NCI-H1048 (cell line): ENCODE results near the gene PPP1R37.

Experiments used
- DNase-seq: peaks from one replicate; lab custom pipeline; 2025; lab: John Stamatoyannopoulos, UW

Gene PPP1R37

GRCh38 chr19:45092747-45093678 is at the start of gene PPP1R37:
Gene PPP1R37, plus strand, starts transcription at chr19:45093179. Its CDS starts 147 bp downstream, at chr19:45093326.
- peak; percentile 91 for DNase-seq

- DNase-seq, result no peak
These were observed 47.2 kb upstream of the PPP1R37 start for GRCh38 chr19:45045671-45046353.

- no peak for DNase-seq
These were observed 46.6 kb upstream of the PPP1R37 start for GRCh38 chr19:45046355-45046754.

GRCh38 chr19:45047188-45047797 is 45.7 kb upstream of the PPP1R37 start:
- DNase-seq, result no peak

GRCh38 chr19:45049073-45049736 is 43.8 kb upstream of the PPP1R37 start:
- no peak for DNase-seq

GRCh38 chr19:45050036-45050435 is 42.9 kb upstream of the PPP1R37 start:
- DNase-seq, result no peak

GRCh38 chr19:45051929-45052579 is 40.9 kb upstream of the PPP1R37 start:
- no peak for DNase-seq

GRCh38 chr19:45056831-45057230 is 36.1 kb upstream of the PPP1R37 start:
- no peak for DNase-seq

GRCh38 chr19:45057444-45057843 is 35.5 kb upstream of the PPP1R37 start:
- DNase-seq, result no peak

- DNase-seq, result no peak
These were observed 34.3 kb upstream of the PPP1R37 start for GRCh38 chr19:45058622-45059159.

GRCh38 chr19:45059258-45059965 is 33.6 kb upstream of the PPP1R37 start:
- DNase-seq, result no peak

GRCh38 chr19:45061965-45062364 is 31.0 kb upstream of the PPP1R37 start:
- no peak for DNase-seq

GRCh38 chr19:45063851-45064801 is 28.9 kb upstream of the PPP1R37 start:
- DNase-seq, result no peak

GRCh38 chr19:45066921-45067661 is 25.9 kb upstream of the PPP1R37 start:
- DNase-seq, result no peak

- no peak for DNase-seq
These were observed 24.9 kb upstream of the PPP1R37 start for GRCh38 chr19:45068041-45068440.

GRCh38 chr19:45069056-45069455 is 23.9 kb upstream of the PPP1R37 start:
- DNase-seq, result no peak

GRCh38 chr19:45070214-45070613 is 22.8 kb upstream of the PPP1R37 start:
- DNase-seq, result no peak

GRCh38 chr19:45070861-45071544 is 22.0 kb upstream of the PPP1R37 start:
- no peak for DNase-seq
